Left lung (tissue), 10 donors: Measurements from ENCODE around the gene C1orf159. TPM values are rescaled to one million over a fixed set of nuclear protein-coding genes. Genes with fewer than 3 reads are reported as not detected.
A peak's percentile ranks its signal among the peaks of the same experiment; 100 is the strongest.
"Not testable (repeated sequence)": the region's sequence is repeated elsewhere in the genome, so short reads cannot be mapped to it uniquely, and the experiment has no call there.

Source experiments
- ATAC-seq: fragments of 200-7000 bp; cut with Tn5 transposase; one replicate; pipeline ENCODE4 v1.9.1; 2020; ENCODE audit warnings: moderate library complexity
- DNase-seq, 4 donors: peaks; one replicate each; pipeline ENCODE4 v3.0.0-alpha.2; 2013 to 2020
- H3K27ac ChIP-seq, 2 donors: fragments of 200-600 bp; sonication (generic) in 1 of 2; one replicate each; pipeline versions ENCODE4 v1.5.0 to v1.8.0; 2020 to 2021
- H3K27me3 ChIP-seq, 2 donors: fragments of 200-600 bp; sonication (generic) in 1 of 2; one replicate each; pipeline versions ENCODE4 v1.5.0 to v1.8.0; 2020 to 2021
- H3K36me3 ChIP-seq, 2 donors: fragments of 200-600 bp; sonication (generic) in 1 of 2; one replicate each; pipeline versions ENCODE4 v1.5.0 to v1.8.0; 2020 to 2021
- H3K4me1 ChIP-seq, 2 donors: fragments of 200-600 bp; one replicate each; pipeline ENCODE4 v1.8.0; 2021
- H3K4me3 ChIP-seq, 2 donors: fragments of 200-600 bp; sonication (generic) in 1 of 2; one replicate each; pipeline versions ENCODE4 v1.5.0 to v1.8.0; 2020 to 2021; ENCODE audit warnings: mild to moderate bottlenecking in 1 of 2
- H3K9me3 ChIP-seq, 2 donors: fragments of 200-600 bp; sonication (generic) in 1 of 2; one replicate each; pipeline versions ENCODE4 v1.5.0 to v1.8.0; 2020 to 2021
- CTCF ChIP-seq, 2 donors: fragments of 200-600 bp; sonication (generic) in 1 of 2; IDR thresholded peaks; one replicate each; pipeline versions ENCODE4 v1.5.0 to v1.8.0; 2021; ENCODE audit warnings: antibody characterized with exemption in 2 of 2
- intact Hi-C, 2 donors: fragments of 100-400 bp; cut with DNase I; formaldehyde crosslinking; loops; one replicate each; pipeline versions ENCODE4 v1.11.2 to v1.14.2; 2022
- polyA plus RNA-seq, 6 donors: library from polyadenylated mRNA; unstranded; fragments of 120-200 nt; gene quantifications; one replicate each; pipeline ENCODE4 v1.2.1, GENCODE V29; 2013; ENCODE audit not compliant: insufficient read length in 6 of 6
- total RNA-seq, 2 donors: library from RNA; stranded (reverse); fragmentation: NEBNext Ultra II Directional; extraction: Animal tissue kit (Norgen Biotek cat#: 25700); gene quantifications; one replicate each; pipeline ENCODE4 v1.2.1, GENCODE V29; 2021
- donor health status: DM: no; HTN: yes; CAD: no.
- donor health status: DM: no; HTN: no; CAD: no.

The C1orf159 gene
- total and polyA plus RNA-seq, 8 donors, result 7.7 to 16.0 (median 10.1) TPM

DNA sequence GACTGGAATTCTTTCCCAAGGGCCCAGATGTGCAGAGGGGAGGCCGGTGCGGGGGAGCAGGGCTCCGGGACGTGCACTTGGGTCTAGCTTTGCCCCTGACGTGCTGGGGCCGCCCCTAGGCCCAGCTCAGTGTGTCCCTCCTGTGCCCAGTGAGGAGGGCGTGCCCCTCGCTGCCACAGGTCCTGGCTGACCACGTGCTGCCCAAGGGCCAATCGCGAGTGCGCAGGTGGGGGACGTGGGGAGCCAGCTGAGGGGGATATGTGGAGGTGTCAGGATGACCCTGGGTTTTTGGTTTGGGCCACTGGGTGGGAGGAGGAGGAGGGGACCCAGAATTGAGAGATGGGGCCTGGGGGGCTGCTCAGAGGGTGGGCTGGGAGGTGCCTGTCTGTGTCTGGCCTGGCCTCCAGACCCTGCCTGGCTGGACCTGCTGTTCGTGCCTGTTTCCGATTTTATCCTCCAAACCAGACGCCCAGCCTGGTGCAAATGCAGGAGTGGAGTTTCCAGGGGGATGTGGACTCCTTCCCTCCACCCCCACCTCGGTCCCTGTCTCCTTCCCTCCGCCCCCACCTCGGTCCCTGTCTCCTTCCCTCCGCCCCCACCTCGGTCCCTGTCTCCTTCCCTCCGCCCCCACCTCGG, 35.6 kb downstream of the C1orf159 start:
- peak overlapping the region; percentile 11 to 20 for H3K4me3 ChIP-seq
- peaks cover 0 to 22% of the 10 kb centered on the region in 2 donors for H3K36me3 ChIP-seq
- intact Hi-C loops, result no loop called here
- DNase-seq (peak in 2 of 4 donors; percentile 65 to 89), ATAC-seq (peak; percentile 87)
- H3K27ac ChIP-seq, result peak overlapping the region; percentile 62 to 70
- TF ChIP-seq CTCF (IDR thresholded peaks at IDR 0.05), result no peak
- H3K9me3 ChIP-seq, result no peaks in the 10 kb centered on the region
- H3K27me3 ChIP-seq, result peaks cover 0 to 20% of the 10 kb centered on the region in 2 donors
- H3K4me1 ChIP-seq, result peaks cover 11 to 13% of the 10 kb centered on the region in 2 donors

GRCh38 chr1:1079408-1080121, 36.3 kb downstream of the C1orf159 start:
- DNase-seq (peak in 3 of 4 donors; percentile 59 to 90 (median 76)), ATAC-seq (peak; percentile 84)

GRCh38 chr1:1077396-1077795, 38.5 kb downstream of the C1orf159 start:
- H3K9me3 ChIP-seq, H3K36me3 ChIP-seq, H3K4me3 ChIP-seq, H3K27ac ChIP-seq, ATAC-seq, intact Hi-C loops: not testable (repeated sequence)
- peaks cover 11 to 13% of the 10 kb centered on the region in 2 donors for H3K4me1 ChIP-seq
- H3K27me3 ChIP-seq, result peaks cover 0 to 49% of the 10 kb centered on the region in 2 donors
- peak in 1 of 4 donors; percentile 10 for DNase-seq

More at GRCh38 chr1:1079408-1080121, 36.3 kb downstream of the C1orf159 start:
- peaks cover 11 to 13% of the 10 kb centered on the region in 2 donors for H3K4me1 ChIP-seq
- H3K36me3 ChIP-seq, result peaks cover 0 to 22% of the 10 kb centered on the region in 2 donors
- H3K9me3 ChIP-seq, result no peaks in the 10 kb centered on the region
- H3K4me3 ChIP-seq, result peak overlapping the region; percentile 11 to 20
- H3K27me3 ChIP-seq, result peaks cover 0 to 27% of the 10 kb centered on the region in 2 donors
- intact Hi-C loops, result no loop called here
- H3K27ac ChIP-seq, result peak overlapping the region; percentile 62 to 70
- TF ChIP-seq CTCF (IDR thresholded peaks at IDR 0.05), result no peak

GRCh38 chr1:1075148-1075935, 40.5 kb downstream of the C1orf159 start:
- H3K27ac ChIP-seq, result no peak overlapping the region
- no peak for TF ChIP-seq CTCF (IDR thresholded peaks at IDR 0.05)
- intact Hi-C loops, result no loop called here

GRCh38 chr1:1074631-1075147, 41.2 kb downstream of the C1orf159 start:
- H3K27me3 ChIP-seq, result peaks cover 0 to 62% of the 10 kb centered on the region in 2 donors
- ATAC-seq, result no peak
- peaks cover 5 to 9% of the 10 kb centered on the region in 2 donors for H3K4me1 ChIP-seq
- TF ChIP-seq CTCF (IDR thresholded peaks at IDR 0.05), result no peak
- intact Hi-C loops, result no loop called here
- H3K27ac ChIP-seq, result no peak overlapping the region
- DNase-seq, result no peak
- no peak overlapping the region for H3K4me3 ChIP-seq
- H3K9me3 ChIP-seq, result no peaks in the 10 kb centered on the region
- H3K36me3 ChIP-seq, result no peaks in the 10 kb centered on the region

More at GRCh38 chr1:1075148-1075935, 40.5 kb downstream of the C1orf159 start:
- H3K4me1 ChIP-seq, result peaks cover 11 to 12% of the 10 kb centered on the region in 2 donors
- no peak overlapping the region for H3K4me3 ChIP-seq
- H3K9me3 ChIP-seq, result no peaks in the 10 kb centered on the region
- ATAC-seq, result no peak
- H3K27me3 ChIP-seq, result peaks cover 0 to 62% of the 10 kb centered on the region in 2 donors
- no peaks in the 10 kb centered on the region for H3K36me3 ChIP-seq
- DNase-seq, result peak in 2 of 4 donors; percentile 30 to 77
